AG09319 (cell line): ENCODE measurements around the gene C19orf33.

Source experiments
- DNase-seq: peaks from one replicate; pipeline ENCODE4 v3.0.0-alpha.2; 2010; ENCODE audit warnings: low read depth; ENCODE audit errors: extremely low read depth
- TF ChIP-seq, protein P1 (sequence below): IDR thresholded peaks from 2 replicates; pipeline ENCODE4 v1.5.1; 2011; ENCODE audit warnings: low read depth, mild to moderate bottlenecking, inconsistent platforms, low read length, moderate library complexity

C19orf33 gene

GRCh38 chr19:38306236-38306635 is 2.2 kb downstream of the C19orf33 start:
- no peak for DNase-seq
- TF ChIP-seq, protein P1, sequence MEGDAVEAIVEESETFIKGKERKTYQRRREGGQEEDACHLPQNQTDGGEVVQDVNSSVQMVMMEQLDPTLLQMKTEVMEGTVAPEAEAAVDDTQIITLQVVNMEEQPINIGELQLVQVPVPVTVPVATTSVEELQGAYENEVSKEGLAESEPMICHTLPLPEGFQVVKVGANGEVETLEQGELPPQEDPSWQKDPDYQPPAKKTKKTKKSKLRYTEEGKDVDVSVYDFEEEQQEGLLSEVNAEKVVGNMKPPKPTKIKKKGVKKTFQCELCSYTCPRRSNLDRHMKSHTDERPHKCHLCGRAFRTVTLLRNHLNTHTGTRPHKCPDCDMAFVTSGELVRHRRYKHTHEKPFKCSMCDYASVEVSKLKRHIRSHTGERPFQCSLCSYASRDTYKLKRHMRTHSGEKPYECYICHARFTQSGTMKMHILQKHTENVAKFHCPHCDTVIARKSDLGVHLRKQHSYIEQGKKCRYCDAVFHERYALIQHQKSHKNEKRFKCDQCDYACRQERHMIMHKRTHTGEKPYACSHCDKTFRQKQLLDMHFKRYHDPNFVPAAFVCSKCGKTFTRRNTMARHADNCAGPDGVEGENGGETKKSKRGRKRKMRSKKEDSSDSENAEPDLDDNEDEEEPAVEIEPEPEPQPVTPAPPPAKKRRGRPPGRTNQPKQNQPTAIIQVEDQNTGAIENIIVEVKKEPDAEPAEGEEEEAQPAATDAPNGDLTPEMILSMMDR = no peak

GRCh38 chr19:38307076-38307475 is 3.0 kb downstream of the C19orf33 start:
- no peak for DNase-seq
- TF ChIP-seq, protein P1 = no peak

DNA sequence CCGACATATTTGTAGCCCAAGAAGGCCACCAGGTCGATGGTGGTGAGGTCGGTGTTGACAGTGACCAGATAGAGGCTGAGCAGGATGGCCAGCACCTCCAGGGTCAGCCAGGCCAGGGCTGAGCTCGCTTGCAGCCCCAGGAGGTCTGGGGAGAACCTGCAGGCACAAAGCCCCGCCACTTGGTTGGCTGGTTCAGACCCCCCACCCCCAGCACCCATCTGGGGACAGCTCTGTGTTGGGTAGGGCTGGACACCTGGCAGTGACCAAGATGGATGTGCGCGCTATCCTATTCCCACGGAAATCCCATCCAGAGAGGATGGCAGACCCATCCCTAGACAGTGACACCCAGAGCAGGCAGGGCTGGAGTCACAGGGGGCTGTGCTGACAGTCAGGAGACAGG is 3.5 kb downstream of the C19orf33 start:
- TF ChIP-seq, protein P1 = no peak
- no peak for DNase-seq

GRCh38 chr19:38308006-38308766 is 4.1 kb downstream of the C19orf33 start:
- DNase-seq = no peak
- TF ChIP-seq, protein P1 = no peak

GRCh38 chr19:38308926-38309614 is 5.0 kb downstream of the C19orf33 start:
- no peak for DNase-seq
- TF ChIP-seq, protein P1 = no peak

DNA sequence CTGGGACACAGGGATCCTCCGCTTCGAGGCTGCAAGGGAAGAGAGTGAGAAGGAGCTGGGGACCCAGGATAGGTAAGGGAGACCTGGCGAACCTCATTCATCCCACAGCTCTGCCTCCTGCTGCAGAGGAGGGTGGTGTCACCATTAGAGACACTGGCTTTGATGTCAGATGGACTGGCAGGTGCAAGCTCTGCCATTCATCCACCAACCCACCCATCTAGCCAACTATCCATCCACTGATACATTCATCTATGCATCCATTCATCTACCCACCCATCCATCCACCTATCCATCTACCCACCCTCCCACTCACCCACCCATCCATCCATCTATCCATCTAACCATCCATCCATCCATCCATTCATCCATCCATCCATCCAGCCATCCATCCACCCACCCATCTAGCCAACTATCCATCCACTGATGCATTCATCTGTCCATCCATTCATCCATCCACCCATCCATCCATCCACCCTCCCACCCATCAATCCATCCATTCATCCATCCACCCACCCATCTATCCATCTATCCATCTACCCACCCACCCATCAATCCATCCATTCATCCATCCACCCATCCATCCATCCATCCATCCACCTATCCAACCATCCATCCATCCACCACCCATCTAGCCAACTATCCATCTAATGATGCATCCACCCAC is 5.7 kb downstream of the C19orf33 start:
- no peak for DNase-seq
- TF ChIP-seq, protein P1 = no peak

DNA sequence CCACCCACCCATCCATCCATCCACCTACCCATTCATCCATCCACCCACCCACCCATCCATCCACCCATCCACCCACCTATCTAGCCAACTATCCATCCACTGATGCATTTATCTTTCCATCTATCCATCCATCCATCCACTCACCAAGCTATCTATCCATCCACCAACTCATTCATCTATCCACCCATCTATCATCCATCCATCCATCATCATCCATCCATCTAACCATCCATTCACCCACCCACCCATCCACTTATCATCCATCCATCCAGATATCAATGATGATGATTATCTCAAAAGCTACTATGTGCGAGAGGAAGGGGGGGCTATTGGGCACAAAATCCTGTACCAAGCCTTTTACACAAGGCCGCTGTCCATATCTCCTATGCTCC is 6.2 kb downstream of the C19orf33 start:
- DNase-seq = no peak
- TF ChIP-seq, protein P1 = no peak
